H1 (cell line): ENCODE data around the gene EPHB6. TPM values are rescaled to one million over a fixed set of nuclear protein-coding genes. Genes with fewer than 3 reads are reported as not detected.

ENCODE experiments used
- CTCF ChIA-PET: fragments of 300-600 bp; sonication (Branson Sonifier 250); formaldehyde crosslinking; loops from one replicate; lab custom pipeline; 2021; ENCODE audit not compliant: partially characterized antibody; lab: Charles Lee
- POLR2A ChIA-PET: fragments of 300-600 bp; sonication (Branson Sonifier 250); formaldehyde crosslinking; loops from one replicate; lab custom pipeline; 2021; ENCODE audit warnings: inconsistent platforms; ENCODE audit not compliant: partially characterized antibody; lab: Charles Lee
- DNase-seq, 2 experiments: peaks; one replicate each; pipeline versions ENCODE4 v3.0.0 to v3.0.0-alpha.2; 2010 to 2022; ENCODE audit warnings: low spot score in 2 of 2, low read depth in 1 of 2, mixed read lengths in 1 of 2
- FAIRE-seq: peaks from 2 replicates; lab custom pipeline; 2011; peaks lifted over from hg19 to GRCh38; lab: Jason Lieb, UNC
- H2AFZ ChIP-seq: 2 replicates; pipeline ENCODE4 v1.8.1; 2012; ENCODE audit warnings: low read length, inconsistent platforms
- H2AK5ac ChIP-seq: 2 replicates; pipeline ENCODE4 v1.6.1; 2013; ENCODE audit warnings: low read depth, low read length
- H2BK120ac ChIP-seq: replicated peaks from 2 replicates; pipeline ENCODE3; 2013; ENCODE audit warnings: low read depth, low read length, inconsistent platforms
- H2BK12ac ChIP-seq: 2 replicates; pipeline ENCODE4 v1.6.1; 2013; ENCODE audit warnings: low read depth, low read length
- H2BK15ac ChIP-seq: 2 replicates; pipeline ENCODE4 v1.6.1; 2013; ENCODE audit warnings: low read length
- H2BK20ac ChIP-seq: 2 replicates; pipeline ENCODE4 v1.6.1; 2013; ENCODE audit warnings: low read length
- H2BK5ac ChIP-seq: 2 replicates; pipeline ENCODE4 v1.6.1; 2013; ENCODE audit warnings: low read depth, low read length
- H3K14ac ChIP-seq: 2 replicates; pipeline ENCODE4 v1.6.1; 2013; ENCODE audit warnings: inconsistent platforms; ENCODE audit not compliant: insufficient read length
- H3K18ac ChIP-seq: 2 replicates; pipeline ENCODE4 v1.6.1; 2013; ENCODE audit warnings: low read length; ENCODE audit errors: extremely low read depth
- H3K23ac ChIP-seq: 2 replicates; pipeline ENCODE4 v1.6.1; 2013; ENCODE audit warnings: inconsistent platforms; ENCODE audit not compliant: insufficient read length
- H3K23me2 ChIP-seq: 2 replicates; pipeline ENCODE4 v1.6.1; 2013; ENCODE audit warnings: low read depth, low read length
- H3K27ac ChIP-seq: 2 replicates; pipeline ENCODE4 v1.6.1; 2011; ENCODE audit warnings: low read depth, low read length, inconsistent platforms
- H3K27me3 ChIP-seq, 4 experiments: replicated peaks in 1 of 4; 1 replicate in 1 of 4; 2 replicates in 3 of 4; pipeline versions ENCODE4 v1.6.1 to v1.8.1; 2011 to 2013; ENCODE audit warnings: low read length in 3 of 4, mild to moderate bottlenecking in 3 of 4, inconsistent platforms in 2 of 4, mixed read lengths in 2 of 4, moderate library complexity in 1 of 4; ENCODE audit not compliant: control insufficient read depth in 3 of 4, insufficient read depth in 3 of 4; ENCODE audit errors: extremely low read depth in 1 of 4
- H3K36me3 ChIP-seq, 4 experiments: 2 replicates each; pipeline versions ENCODE4 v1.6.1 to v1.8.1; 2011 to 2013; ENCODE audit warnings: mild to moderate bottlenecking in 4 of 4, low read length in 3 of 4, moderate library complexity in 2 of 4, control low read depth in 1 of 4, inconsistent platforms in 1 of 4; ENCODE audit not compliant: insufficient read depth in 4 of 4, control insufficient read depth in 2 of 4
- H3K4ac ChIP-seq: replicated peaks from 2 replicates; pipeline ENCODE3; 2013; ENCODE audit warnings: low read length, low read depth, mixed read lengths, inconsistent platforms; ENCODE audit not compliant: insufficient read length
- H3K4me1 ChIP-seq, 4 experiments: replicated peaks in 1 of 4; 1 replicate in 1 of 4; 2 replicates in 3 of 4; pipeline versions ENCODE4 v1.6.1 to v1.8.1; 2011 to 2013; ENCODE audit warnings: low read length in 3 of 4, inconsistent platforms in 2 of 4, mixed read lengths in 1 of 4; ENCODE audit not compliant: insufficient read depth in 4 of 4, control insufficient read depth in 3 of 4
- H3K4me2 ChIP-seq, 2 experiments: 2 replicates each; pipeline versions ENCODE4 v1.6.1 to v1.8.1; 2011 to 2013; ENCODE audit warnings: low read depth in 2 of 2, low read length in 2 of 2, control low read depth in 1 of 2, inconsistent platforms in 1 of 2, mild to moderate bottlenecking in 1 of 2; ENCODE audit not compliant: insufficient read depth in 1 of 2
- H3K4me3 ChIP-seq, 4 experiments: fragments of 200-600, 300-600 bp in 1 of 4; sonication (generic), shearing (Covaris generic), sonication (Bioruptor Twin) in 1 of 4; 2 replicates each; pipeline versions ENCODE4 v1.5.1 to v1.8.1; 2011 to 2016; ENCODE audit warnings: low read length in 4 of 4, low read depth in 3 of 4, control low read depth in 2 of 4, inconsistent platforms in 2 of 4, mild to moderate bottlenecking in 2 of 4, mixed read lengths in 1 of 4, moderate library complexity in 1 of 4; ENCODE audit not compliant: insufficient read depth in 2 of 4; ENCODE audit errors: extremely low read depth in 1 of 4
- H3K56ac ChIP-seq: replicated peaks from 2 replicates; pipeline ENCODE3; 2013; ENCODE audit warnings: low read depth, mild to moderate bottlenecking, mixed read lengths, low read length, inconsistent platforms; ENCODE audit not compliant: insufficient read length
- H3K79me1 ChIP-seq: 2 replicates; pipeline ENCODE4 v1.6.1; 2013; ENCODE audit warnings: low read depth, low read length, control low read depth
- H3K79me2 ChIP-seq, 2 experiments: 2 replicates each; pipeline versions ENCODE4 v1.6.1 to v1.8.1; 2012 to 2013; ENCODE audit warnings: low read length in 2 of 2, mild to moderate bottlenecking in 2 of 2, inconsistent platforms in 1 of 2; ENCODE audit not compliant: insufficient read depth in 2 of 2, control insufficient read depth in 1 of 2
- H3K9ac ChIP-seq, 4 experiments: replicated peaks in 1 of 4; 1 replicate in 1 of 4; 2 replicates in 3 of 4; pipeline versions ENCODE4 v1.6.1 to v1.8.1; 2011 to 2013; ENCODE audit warnings: low read depth in 3 of 4, low read length in 3 of 4, control low read depth in 2 of 4, mild to moderate bottlenecking in 2 of 4, moderate library complexity in 2 of 4, inconsistent platforms in 1 of 4; ENCODE audit errors: extremely low read depth in 1 of 4
- H3K9me3 ChIP-seq, 2 experiments: 2 replicates each; pipeline versions ENCODE4 v1.6.1 to v1.8.1; 2012 to 2013; ENCODE audit warnings: mild to moderate bottlenecking in 2 of 2, moderate library complexity in 2 of 2, control low read depth in 1 of 2, inconsistent platforms in 1 of 2, low read depth in 1 of 2, low read length in 1 of 2, mixed read lengths in 1 of 2; ENCODE audit not compliant: insufficient read depth in 2 of 2
- H4K20me1 ChIP-seq, 2 experiments: replicated peaks in 1 of 2; 2 replicates each; pipeline versions ENCODE3 to v1.8.1; 2011 to 2013; ENCODE audit warnings: inconsistent platforms in 2 of 2, low read length in 2 of 2, mild to moderate bottlenecking in 1 of 2; ENCODE audit not compliant: insufficient read depth in 2 of 2, control insufficient read depth in 1 of 2
- H4K5ac ChIP-seq: 2 replicates; pipeline ENCODE4 v1.6.1; 2013; ENCODE audit warnings: low read length, low read depth, mixed read lengths, inconsistent platforms; ENCODE audit not compliant: insufficient read length
- H4K8ac ChIP-seq: 2 replicates; pipeline ENCODE4 v1.8.0; 2013; ENCODE audit warnings: mild to moderate bottlenecking, moderate library complexity, low read length, inconsistent platforms; ENCODE audit not compliant: insufficient read depth; ENCODE audit errors: extremely low read depth
- H4K91ac ChIP-seq: replicated peaks from 2 replicates; pipeline ENCODE3; 2013; ENCODE audit warnings: low read length, mixed read lengths, inconsistent platforms; ENCODE audit not compliant: insufficient read length
- ATF3 ChIP-seq: IDR thresholded peaks from 2 replicates; pipeline ENCODE4 v1.6.1; 2011; ENCODE audit warnings: low read depth, mild to moderate bottlenecking, low read length; ENCODE audit not compliant: insufficient read depth
- BRCA1 ChIP-seq: IDR thresholded peaks from 2 replicates; pipeline ENCODE4 v1.6.1; 2012; ENCODE audit warnings: low read depth, low read length, improper control_type of control experiment
- CHD1 ChIP-seq: IDR thresholded peaks from 2 replicates; pipeline ENCODE4 v1.6.1; 2012; ENCODE audit warnings: low read depth, low read length, improper control_type of control experiment
- EGR1 ChIP-seq: IDR thresholded peaks from 2 replicates; pipeline ENCODE4 v1.6.1; 2011; ENCODE audit warnings: low read depth, low read length, borderline replicate concordance
- FOSL1 ChIP-seq: IDR thresholded peaks from 2 replicates; pipeline ENCODE4 v1.6.1; 2011; ENCODE audit warnings: mild to moderate bottlenecking, low read depth, low read length, moderate library complexity; ENCODE audit not compliant: insufficient read depth
- KDM5A ChIP-seq: fragments of 200-600 bp; IDR thresholded peaks from 2 replicates; pipeline ENCODE4 v1.7.1; 2012; ENCODE audit warnings: mild to moderate bottlenecking, low read length, inconsistent platforms, mixed read lengths
- MAFK ChIP-seq: IDR thresholded peaks from 2 replicates; pipeline ENCODE4 v1.6.1; 2012; ENCODE audit warnings: low read depth, mild to moderate bottlenecking, improper control_type of control experiment, low read length
- NRF1 ChIP-seq: IDR thresholded peaks from 2 replicates; pipeline ENCODE4 v1.6.1; 2011; ENCODE audit warnings: mild to moderate bottlenecking, low read depth, low read length, improper control_type of control experiment
- PHF8 ChIP-seq: fragments of 200-600 bp; sonication (generic); conservative IDR thresholded peaks from 2 replicates; pipeline ENCODE4 v1.7.1; 2012; ENCODE audit warnings: low read depth, mild to moderate bottlenecking, inconsistent platforms, low read length, moderate library complexity
- POLR2AphosphoS5 ChIP-seq: IDR thresholded peaks from 2 replicates; pipeline ENCODE4 v1.6.1; 2011; ENCODE audit warnings: low read depth, low read length
- RFX5 ChIP-seq: IDR thresholded peaks from 2 replicates; pipeline ENCODE4 v1.6.1; 2011; ENCODE audit warnings: low read depth, low read length, improper control_type of control experiment, borderline replicate concordance
- SP1 ChIP-seq: IDR thresholded peaks from 2 replicates; pipeline ENCODE4 v1.6.1; 2011; ENCODE audit warnings: low read depth, low read length
- SRF ChIP-seq: IDR thresholded peaks from 2 replicates; pipeline ENCODE4 v1.6.1; 2011; ENCODE audit warnings: mild to moderate bottlenecking, low read depth, low read length, moderate library complexity
- TCF12 ChIP-seq: IDR thresholded peaks from 2 replicates; pipeline ENCODE4 v1.6.1; 2011; ENCODE audit warnings: low read depth, mild to moderate bottlenecking, low read length
- WGBS, 2 experiments: shearing (Covaris generic) in 1 of 2; methylation state at CpG; one replicate each; pipeline versions ENCODE4 v1.1.6 to v1.1.7; 2013 to 2015; ENCODE audit warnings: low lambda C conversion rate in 2 of 2, mixed read lengths in 2 of 2, inconsistent platforms in 1 of 2, low coverage in 1 of 2, missing lambda C conversion rate in 1 of 2; ENCODE audit not compliant: insufficient replicate concordance in 2 of 2, insufficient coverage in 1 of 2, insufficient read length in 1 of 2; ENCODE audit errors: extremely low coverage in 1 of 2, missing lambda C conversion rate in 1 of 2; 5-methylcytosine and 5-hydroxymethylcytosine counted together
- polyA plus RNA-seq, 7 experiments: library from polyadenylated mRNA; depleted of rRNA in 3 of 7; stranded (reverse) in 5 of 7; unstranded in 2 of 7; fragments of >200 nt in 5 of 7; fragments of 200-250 nt in 2 of 7; gene quantifications; 1 replicate in 5 of 7; 2 replicates in 1 of 7; 4 replicates in 1 of 7; pipeline versions ENCODE4 v1.2.1 to v1.2.3, GENCODE V29; 2011 to 2013; ENCODE audit warnings: missing spikeins in 2 of 7, mixed read lengths in 2 of 7
- total RNA-seq: library from RNA; stranded (reverse); fragmentation: NEBNext Ultra II Directional; extraction: Animal tissue kit (Norgen Biotek cat#: 25700); gene quantifications from 2 replicates; pipeline ENCODE4 v1.2.1, GENCODE V29; 2021
- TF ChIP-seq, protein P1 (sequence below): IDR thresholded peaks from 2 replicates; pipeline ENCODE4 v1.6.1; 2012; ENCODE audit warnings: inconsistent platforms

The EPHB6 gene
- total and polyA plus RNA-seq, 2 of the 8 experiments (the other 6 are each of a cell fraction or from before 2014, with no cell fraction given): 19.7 TPM

- Histone ChIP-seq H4K5ac (no peak overlapping the region), H3K14ac (no peak overlapping the region), H3K27ac (no peak overlapping the region), H4K8ac (no peak overlapping the region), H3K79me2 (no peaks in the 10 kb centered on the region), H3K9ac (no peak overlapping the region), H3K56ac (no peak overlapping the region), H3K27me3 (no peaks in the 10 kb centered on the region; a peak in 1 of 7 replicates), H3K79me1 (no peaks in the 10 kb centered on the region), H2BK15ac (no peak overlapping the region), H3K23ac (no peak overlapping the region), H2AFZ (no peak overlapping the region), H2BK20ac (no peak overlapping the region), H3K4me3 (no peak overlapping the region), H3K9me3 (no peaks in the 10 kb centered on the region), H3K23me2 (no peaks in the 10 kb centered on the region), H3K4ac (no peak overlapping the region), H3K4me1 (peaks cover 0 to 3% (median 0%) of the 10 kb centered on the region in 4 experiments; a peak in 1 of 7 replicates), H2BK12ac (no peak overlapping the region), H4K91ac (no peak overlapping the region), H3K4me2 (no peak overlapping the region), H2BK120ac (no peak overlapping the region), H3K18ac (no peak overlapping the region), H2BK5ac (no peak overlapping the region), H2AK5ac (no peak overlapping the region), H3K36me3 (no peaks in the 10 kb centered on the region), H4K20me1 (peaks cover 0 to 2% of the 10 kb centered on the region in 2 experiments)
- ChIA-PET POLR2A (no interaction called here), CTCF (interaction anchor here (0.8 to 8.2 kb wide), 12 partner anchors 11 to 105 kb away, joined by 3 to 69 read pairs (median 4); partner anchors contain the start of genes LLCFC1 and TRPV5)
- DNase-seq (no peak), FAIRE-seq (no peak)
- WGBS, 2 experiments: 86% methylated on average over 6 of the region's 7 CpGs; no CpG with 5 or more reads in 1 of the 2 experiments
- TF ChIP-seq TCF12 (no peak), NRF1 (no peak), MAFK (no peak), FOSL1 (no peak), PHF8 (no peak), BRCA1 (no peak), SRF (no peak), SP1 (no peak), CHD1 (no peak), KDM5A (no peak), POLR2AphosphoS5 (no peak), EGR1 (no peak), RFX5 (no peak), ATF3 (no peak)
- TF ChIP-seq, protein P1, sequence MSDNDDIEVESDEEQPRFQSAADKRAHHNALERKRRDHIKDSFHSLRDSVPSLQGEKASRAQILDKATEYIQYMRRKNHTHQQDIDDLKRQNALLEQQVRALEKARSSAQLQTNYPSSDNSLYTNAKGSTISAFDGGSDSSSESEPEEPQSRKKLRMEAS: no peak
Observed at GRCh38 chr7:142897691-142898090, 42.8 kb downstream of the EPHB6 start.
